HG02798 (cell line): ENCODE data around the gene PCP4.

ENCODE experiments used
- ATAC-seq: cut with Tn5 transposase; IDR thresholded peaks from one replicate; pipeline ENCODE4 v1.9.1; 2021; ENCODE audit warnings: mild to moderate bottlenecking; ENCODE audit not compliant: unreplicated experiment, poor library complexity

PCP4 gene

DNA sequence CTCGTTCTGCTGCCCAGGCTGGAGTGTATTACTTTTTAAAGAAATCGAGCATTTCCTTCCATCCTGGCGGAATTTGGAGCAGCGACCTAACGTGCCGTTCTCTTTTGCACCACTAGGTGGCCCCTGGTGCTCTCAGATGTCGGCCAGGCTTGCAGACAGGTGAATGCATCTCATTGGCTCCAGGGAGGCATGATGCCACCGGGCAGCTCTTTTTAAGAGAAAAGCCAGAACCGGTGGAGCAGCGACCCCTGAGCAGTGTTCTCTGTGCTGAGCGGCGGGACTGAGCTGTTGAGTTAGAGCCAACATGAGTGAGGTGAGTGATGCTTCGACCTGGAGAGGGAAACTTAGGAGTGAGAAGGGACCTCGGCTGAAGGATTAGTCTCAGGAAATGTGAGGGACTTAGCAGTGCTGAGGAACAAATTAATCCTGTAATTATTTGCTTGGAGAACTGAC lies at the start of gene PCP4:
TSS of gene PCP4 (plus strand) at position 241 of the 453 bp plus-strand sequence. CDS start at position 305, 64 bp downstream.
- ATAC-seq = no peak

DNA sequence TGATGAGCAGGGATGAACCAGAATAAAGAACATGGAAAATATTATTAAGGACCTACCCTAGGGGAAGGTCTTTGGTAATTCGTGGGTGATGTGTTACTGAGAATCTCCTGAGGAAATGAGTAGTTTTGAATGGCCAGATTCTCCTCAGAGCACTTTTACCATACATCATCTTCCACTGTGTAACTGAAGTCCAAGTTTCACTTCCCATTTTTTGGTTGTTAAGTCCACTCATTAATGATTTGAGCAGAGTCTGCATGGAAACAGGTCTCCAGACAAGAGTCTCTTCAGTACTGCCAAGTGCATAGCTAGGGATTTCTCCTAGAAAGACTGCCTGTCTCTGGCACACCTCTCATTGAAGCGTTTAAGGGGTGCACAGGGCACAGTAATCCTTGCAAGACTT lies 48.7 kb upstream of the PCP4 start:
- ATAC-seq = no peak

DNA sequence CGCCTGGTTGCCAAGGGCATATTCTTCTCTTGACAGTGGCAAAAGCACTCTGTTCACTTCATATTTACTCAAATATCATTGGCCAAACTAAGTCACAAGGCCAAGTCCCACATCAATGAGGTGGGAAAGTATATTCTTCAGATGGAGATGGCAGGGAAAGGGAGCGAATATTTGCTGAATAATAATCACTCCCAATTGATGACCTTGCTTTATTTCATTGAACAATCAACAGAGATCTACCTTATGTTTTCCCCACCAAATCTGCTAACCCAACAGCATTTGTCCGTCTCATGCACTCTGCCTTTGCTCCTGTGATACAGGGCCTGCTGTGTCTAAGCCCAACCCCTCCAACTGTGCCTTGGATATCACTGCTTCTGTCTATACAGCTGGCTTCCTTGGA lies 45.2 kb upstream of the PCP4 start:
- no peak for ATAC-seq

DNA sequence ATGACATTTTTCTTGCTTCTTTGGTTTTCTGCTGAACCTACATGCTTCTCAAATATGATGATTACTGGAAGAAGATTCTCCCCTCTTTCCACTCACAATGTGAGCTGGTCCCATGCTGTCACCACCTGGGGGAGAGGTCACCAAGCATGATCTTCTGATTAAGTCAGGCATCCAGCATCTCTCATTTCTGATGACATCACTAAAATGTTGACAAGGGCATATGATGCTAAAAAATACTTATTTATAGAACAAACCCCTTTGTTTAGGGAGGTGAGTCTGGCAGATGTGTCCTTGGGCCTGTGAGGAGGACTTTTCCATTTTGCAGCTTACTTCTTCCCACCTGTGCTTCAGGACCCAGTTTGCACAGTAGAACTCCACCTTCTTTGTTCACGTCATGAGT lies 42.0 kb upstream of the PCP4 start:
- no peak for ATAC-seq

DNA sequence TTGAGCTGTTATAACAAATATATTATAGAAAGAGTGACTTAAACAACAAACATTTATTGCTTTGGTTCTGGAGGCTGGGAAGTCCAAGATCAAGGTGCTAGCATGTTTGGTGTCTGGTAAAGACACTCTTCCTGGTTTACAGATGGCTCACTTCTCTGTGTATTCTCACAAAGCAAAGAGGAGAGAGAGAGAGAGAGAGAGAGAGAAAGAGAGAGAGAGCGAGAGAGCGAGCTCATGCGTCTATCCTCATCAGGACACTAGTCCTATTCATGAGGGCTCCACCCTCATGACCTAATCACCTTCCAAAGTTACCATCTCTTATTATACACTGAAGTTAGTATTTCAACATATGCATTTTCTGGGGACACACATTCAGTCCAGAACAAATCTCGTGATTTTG lies 32.7 kb upstream of the PCP4 start:
- ATAC-seq = no peak

DNA sequence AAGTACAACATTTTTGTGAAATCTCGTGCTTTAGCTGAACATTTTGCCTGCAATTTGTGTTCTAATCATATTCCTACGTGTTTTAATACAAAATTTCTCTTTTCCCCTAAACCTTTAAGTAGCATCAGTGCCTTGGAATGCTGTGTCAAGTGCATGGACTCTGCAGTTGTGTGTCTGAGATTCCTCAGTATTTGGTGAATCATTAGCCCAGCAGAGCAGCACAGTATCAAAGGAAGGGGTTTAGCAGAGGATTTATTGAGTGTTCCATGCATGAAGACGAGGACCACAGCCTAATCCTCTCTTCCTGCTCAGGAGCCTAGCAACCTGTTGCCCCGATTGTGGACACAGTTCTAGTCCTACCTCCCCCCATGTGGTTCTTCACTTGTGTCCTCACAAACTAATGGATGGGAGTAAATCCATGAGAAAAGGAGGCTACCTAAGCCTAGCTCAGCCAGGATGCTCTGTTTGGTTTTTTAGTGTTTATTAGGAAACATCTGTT lies 29.3 kb upstream of the PCP4 start:
- ATAC-seq = no peak

DNA sequence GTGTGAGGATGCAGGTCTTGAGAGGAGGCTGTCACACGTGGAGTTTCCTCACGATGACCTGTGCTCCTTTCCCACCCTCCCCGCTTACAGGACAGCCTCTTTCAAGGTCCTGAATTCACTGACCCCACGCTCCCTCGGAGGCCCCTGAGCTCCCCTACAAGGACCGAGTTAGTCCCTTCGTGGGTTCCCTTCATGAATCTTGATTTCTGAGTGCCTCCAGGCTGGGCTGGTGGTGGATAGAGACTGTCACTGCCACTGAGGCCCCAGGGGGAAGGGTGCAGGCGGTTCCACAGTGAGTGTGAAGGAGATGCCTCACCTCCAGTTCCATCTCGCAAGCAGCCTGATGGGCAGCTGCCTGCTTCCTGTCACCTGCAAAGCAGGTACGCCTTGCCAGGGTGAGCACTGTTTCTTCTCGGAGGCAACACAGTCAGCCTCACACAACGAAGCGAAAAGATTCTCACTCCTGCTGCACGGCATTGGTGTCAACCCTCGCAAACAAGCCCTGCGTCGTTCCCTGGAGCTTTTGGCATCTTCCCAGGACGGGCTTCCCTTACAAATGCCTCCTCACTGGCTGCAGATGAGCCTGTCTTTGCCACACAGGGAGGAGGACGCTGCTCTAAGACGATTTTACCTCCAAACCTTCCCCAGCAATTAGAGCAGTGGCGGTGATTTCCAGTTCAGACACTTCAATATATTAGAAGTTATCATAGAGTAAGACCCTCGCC lies 26.7 kb upstream of the PCP4 start:
- ATAC-seq = no peak

DNA sequence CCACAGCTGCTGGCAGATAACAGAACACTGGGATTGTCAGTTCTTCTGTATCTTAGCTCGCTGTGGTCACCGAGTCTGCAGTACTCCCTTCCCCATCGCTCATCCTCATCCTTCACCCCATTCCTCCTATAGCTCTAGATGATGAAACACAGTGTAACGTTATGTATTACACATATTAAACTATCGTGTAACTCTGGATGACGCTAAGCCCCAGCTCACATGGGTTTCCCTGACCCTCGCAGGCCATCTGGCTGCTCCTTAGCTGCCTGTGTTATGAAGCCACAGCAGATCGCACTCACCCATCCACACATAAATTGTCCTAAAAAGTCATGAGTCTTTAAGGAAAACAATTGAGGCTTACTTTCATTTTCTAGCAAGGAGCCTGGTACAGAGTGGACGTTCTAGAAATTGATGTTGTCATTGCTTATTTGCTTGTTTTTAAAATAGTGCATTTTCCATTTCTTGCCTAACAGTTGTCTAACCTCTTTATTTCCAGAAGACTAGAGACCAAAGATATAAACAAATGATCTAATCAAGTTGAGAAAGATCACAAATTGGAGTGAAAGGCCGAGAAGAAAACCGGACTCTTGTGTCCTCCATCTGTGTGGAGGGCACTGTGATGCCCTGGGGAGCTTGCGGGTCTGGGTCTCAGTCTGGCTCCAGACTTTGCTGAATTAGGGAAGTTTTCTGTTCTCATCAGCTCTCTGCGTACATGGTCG lies 24.3 kb upstream of the PCP4 start:
- no peak for ATAC-seq

DNA sequence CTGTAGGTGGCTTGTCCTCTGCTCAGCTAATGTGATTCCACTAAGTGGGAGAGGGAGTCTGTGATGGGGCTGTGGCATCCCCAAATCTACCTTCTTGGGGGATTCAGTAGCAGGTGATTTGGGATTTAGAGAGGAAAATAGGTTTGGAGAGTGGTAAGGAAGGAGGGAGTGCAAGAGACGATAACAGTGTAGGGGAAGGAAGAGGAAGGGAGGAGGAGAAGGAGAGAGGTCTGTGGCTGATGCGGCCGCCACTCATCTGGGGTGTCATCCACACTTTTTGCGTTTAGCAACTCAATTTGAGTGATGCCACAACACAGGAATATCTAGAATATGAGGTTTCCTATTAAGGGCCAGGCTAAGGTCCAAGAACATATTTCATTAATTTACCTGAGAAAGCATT lies 23.8 kb upstream of the PCP4 start:
- no peak for ATAC-seq

DNA sequence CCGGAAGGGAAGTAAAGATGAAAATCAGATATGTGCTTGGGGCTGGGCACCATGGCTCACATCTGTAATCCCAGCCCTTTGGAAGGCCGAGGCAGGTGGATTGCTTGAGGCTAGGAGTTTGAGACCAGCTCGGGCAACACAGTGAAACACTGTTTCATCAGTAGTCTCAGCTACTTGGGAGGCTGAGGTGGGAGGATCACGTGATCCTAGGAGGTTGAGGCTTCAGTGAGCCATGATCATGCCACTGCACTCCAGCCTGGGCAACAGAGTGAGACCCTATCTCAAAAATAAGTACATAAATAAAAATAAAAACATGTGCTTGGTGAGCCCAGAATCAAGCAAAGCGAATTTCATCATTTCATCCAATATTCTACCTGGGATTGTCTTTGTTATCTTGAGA lies 23.3 kb upstream of the PCP4 start:
- ATAC-seq = no peak

DNA sequence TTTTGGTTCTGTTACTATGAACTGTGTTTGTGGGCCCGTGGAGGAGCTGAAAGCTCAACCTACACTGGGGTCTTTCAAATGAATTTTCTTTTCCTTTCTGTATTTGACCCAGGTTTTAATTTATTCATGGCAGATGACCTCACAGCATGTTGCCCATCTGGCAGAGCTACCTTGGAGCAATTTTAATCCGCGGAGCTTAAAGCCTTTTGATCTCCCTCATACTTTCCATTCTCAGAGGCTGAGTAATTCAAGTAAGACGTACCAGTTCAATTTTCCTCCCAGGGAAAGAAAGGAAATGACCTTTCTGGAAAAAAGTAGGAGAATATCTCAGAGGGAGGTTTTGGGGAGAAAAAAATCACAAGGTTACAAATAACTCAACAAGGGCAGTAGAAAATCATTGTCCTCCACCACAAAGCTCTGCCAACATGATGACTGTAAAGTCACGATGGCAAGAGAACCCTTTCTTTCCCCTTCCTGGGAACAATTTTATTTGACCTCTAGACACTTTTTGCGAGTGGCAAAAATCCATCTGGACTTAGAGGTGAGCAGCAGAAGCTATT lies 21.6 kb upstream of the PCP4 start:
- no peak for ATAC-seq

DNA sequence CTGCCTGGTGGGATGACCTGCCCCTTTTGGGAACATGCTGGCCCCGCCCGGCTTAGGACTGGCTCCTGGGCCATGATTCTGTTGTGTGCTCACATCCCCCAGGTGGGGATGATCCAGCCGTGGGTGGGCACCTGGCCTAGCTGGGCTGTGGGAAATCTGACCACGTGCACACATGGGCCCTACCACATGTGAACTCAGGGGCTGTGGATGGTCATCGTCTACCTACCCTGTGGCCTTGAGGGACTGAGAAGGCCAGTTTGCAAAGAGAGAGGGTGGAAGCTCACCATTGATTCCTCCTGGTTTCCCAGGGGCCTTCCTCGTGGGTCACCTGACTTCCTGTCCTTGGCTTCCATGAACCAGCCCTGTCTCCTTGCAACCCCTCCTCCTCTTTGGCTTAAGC lies 19.4 kb upstream of the PCP4 start:
- no peak for ATAC-seq

DNA sequence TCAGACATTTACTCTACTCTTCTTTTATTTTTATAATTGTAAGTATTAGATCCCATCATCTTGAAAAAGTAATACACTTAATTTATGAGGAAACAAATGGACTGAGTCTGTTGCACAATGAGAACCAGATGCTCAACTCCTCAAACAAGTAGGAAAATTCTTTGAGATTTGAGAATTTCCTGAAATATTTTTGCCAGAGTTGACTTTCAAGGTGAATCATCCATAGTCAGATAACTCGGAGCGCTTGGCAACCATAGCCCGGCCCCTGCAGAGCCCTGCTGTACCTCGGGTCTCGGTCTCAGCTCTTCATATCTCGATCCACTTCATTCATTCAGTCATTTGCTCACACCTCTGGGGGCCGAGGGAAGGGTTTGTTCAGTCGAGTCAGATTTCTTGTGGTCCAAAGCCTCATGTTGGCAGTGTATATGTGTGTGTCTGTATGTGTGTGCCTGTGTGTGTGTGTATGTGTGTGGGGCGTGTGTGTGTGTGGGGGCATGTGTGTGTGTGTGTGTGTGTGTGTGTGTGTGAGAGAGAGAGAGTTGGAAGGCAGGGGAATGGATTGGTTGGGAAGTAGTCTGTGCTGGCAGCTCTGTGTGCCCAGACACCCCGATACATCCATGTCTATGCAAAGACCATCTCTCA lies 18.1 kb upstream of the PCP4 start:
- no peak for ATAC-seq

DNA sequence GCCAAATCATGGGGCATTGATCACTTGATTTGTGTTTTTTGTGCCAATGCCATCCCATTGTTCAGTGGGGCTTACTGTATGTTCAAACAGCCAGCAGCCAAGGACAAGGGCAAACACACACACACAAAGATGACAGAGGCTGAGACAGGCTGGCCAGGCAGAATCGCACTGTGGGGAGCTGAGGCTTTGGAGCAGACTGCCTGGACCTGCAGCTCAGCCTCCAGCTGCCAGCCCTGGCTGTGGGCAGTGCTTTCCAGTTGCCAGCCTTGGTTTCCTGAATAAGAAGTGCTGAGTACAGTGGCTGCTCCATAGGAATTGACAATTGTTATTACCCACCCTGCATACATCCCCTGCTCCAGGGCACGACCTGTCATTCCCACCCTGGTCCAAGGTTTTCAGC lies 16.9 kb upstream of the PCP4 start:
- no peak for ATAC-seq

DNA sequence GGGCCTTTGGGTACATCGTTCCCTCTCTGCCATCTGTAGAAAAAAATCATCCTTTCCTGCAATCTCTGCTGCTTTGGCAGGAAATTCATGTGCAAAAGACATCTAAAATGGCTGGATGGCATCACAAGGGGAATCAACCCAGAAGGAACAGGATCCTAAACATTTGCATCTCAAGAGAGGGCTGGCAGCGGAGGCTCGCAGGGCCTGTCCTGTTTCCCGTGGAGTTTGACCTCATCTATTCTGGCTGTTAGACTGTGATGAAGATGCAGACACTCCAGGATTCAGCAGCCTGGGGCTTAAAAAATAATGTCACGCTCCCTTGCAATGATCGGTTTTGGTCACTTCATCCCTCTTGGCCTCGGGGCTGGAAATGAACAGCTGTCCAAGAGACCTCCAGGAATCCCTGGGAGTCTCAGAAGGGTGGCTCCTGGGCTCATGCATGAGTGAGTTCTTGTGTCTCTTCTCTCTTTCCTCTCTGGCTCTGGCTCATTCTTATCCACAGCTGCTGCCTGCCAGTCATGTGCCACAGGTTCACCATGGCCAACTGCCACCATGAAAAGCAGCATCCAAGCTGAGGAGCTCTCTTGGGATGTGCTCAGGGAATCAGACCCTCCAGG lies 16.1 kb upstream of the PCP4 start:
- no peak for ATAC-seq

DNA sequence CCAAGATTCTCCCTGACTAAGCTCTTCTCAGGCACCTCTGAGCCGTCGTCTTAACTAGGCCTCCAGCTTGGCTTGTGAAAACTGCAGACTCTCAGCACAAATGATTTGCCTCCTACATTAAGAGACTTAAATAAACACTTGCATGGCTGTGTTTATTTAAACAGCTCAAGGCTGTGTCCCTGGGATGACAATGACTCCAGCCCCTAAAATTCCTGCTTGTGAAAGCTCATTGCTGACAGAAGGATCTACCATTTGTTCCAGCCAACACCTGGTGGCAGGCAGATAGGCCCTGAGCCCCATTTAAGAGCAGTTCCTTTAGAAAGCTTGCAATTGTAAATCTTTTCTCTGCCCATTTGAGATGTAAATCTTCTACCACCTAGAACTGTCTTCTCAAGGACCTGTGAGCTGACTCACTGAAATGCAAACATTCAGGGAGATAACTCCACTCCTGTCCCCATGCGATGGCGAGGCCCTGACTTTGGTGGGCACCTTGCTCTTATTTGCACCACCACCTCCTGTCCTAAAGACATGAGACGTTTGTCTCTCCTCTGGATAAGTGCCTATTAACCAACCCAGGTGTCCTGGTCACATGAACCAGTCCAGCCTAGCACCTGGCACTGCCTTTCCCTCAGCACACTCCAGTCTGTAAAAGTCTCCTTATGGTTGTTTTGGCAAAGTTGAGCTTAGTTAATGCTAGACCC lies 15.1 kb upstream of the PCP4 start:
- no peak for ATAC-seq

DNA sequence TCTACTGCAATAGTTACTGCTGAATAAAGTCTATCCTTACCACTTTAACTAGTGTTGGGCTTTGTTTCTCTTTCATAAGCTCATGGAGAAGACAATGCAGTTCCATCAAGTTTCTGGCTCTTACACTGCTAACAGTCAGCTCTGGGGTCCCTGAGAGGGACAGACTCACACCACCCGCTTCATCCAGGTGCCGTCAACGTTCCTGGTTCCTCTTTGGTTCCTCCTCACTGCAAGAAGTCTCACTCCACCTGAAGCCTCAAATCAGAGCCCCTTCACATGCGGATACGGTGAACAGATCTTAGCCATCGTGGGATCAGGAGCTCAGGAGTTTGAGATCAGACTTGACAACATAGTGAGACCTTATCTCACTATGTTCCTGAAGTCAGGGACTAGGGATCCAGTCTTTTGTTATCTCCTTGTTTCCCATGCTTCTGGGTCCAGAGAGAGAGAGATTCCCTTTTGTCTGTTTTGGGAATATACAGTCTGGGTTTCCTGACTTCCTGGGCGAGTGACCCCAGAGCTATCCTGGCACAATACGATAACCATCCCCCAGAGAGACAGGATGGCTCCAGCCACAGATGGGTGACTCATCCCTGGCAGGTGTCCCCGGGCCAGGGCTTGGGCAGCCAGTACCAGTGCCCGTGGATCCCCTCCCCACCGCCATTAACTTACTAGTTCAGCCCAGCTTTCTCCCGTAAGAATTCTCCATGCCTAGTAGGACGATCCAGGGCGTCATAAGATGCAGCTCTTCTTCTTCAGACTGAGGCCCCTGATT lies 14.3 kb upstream of the PCP4 start:
- ATAC-seq = no peak

DNA sequence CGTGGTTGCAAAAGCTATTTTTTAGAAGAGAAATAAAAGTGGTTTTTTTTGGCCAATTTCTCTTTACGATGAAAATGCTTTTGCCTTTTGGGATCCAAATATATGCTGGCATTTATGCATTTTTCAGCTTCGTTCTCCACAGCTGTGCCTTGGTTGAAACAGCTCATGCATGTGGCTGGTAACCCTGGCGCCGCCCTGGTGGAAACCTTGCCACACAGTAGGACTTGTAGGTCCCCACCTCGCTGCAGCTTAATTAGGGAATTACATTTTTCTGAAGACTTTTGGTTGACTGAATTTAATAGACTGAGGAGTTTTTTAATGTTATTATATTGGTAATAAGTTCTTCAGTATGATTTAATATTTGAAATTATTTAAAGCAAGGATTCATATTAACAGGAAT lies 12.7 kb upstream of the PCP4 start:
- ATAC-seq = no peak

DNA sequence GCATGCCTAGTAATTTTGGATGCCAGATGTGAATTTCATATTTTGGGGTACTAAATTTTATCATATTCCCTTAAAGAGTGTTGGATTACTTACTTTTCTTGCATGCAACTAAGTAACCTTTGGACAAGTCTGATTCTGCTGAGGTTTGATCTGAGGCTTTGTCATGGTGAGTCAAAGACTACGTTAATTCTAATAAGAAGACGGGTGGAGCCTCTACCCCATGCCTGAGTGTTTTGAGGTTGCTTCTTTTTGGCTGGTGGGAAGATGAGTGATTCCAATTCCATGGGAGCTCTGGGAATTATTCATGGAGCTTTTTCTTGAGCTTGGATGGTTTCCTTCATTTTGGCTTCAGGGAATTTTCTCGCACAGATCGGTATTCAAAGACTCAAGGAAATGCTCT lies 11.6 kb upstream of the PCP4 start:
- ATAC-seq = no peak
